Astrocyte (in vitro differentiated cells and primary cell): ENCODE results near the gene CRACDL. TPM values are rescaled to one million over a fixed set of nuclear protein-coding genes. Genes with fewer than 3 reads are reported as not detected.

ENCODE experiments used
- DNase-seq: peaks from one replicate; pipeline ENCODE4 v3.0.0-alpha.2; 2010; ENCODE audit warnings: low read depth
- FAIRE-seq: peaks from 2 replicates; lab custom pipeline; 2011; peaks lifted over from hg19 to GRCh38; lab: Jason Lieb, UNC
- H2AFZ ChIP-seq: 2 replicates; pipeline ENCODE4 v1.6.0; 2012; ENCODE audit warnings: low read depth, low read length, inconsistent platforms
- H3K27ac ChIP-seq: 2 replicates; pipeline ENCODE4 v1.5.1; 2011; ENCODE audit warnings: low read depth, low read length, inconsistent platforms
- H3K27me3 ChIP-seq: 2 replicates; pipeline ENCODE4 v1.6.0; 2011; ENCODE audit warnings: low read length, inconsistent platforms; ENCODE audit not compliant: insufficient read depth
- H3K36me3 ChIP-seq: 2 replicates; pipeline ENCODE4 v1.5.1; 2011; ENCODE audit warnings: low read length, inconsistent platforms; ENCODE audit not compliant: insufficient read depth
- H3K4me1 ChIP-seq: 2 replicates; pipeline ENCODE4 v1.5.1; 2011; ENCODE audit warnings: low read length, inconsistent platforms; ENCODE audit not compliant: insufficient read depth
- H3K4me2 ChIP-seq: 2 replicates; pipeline ENCODE4 v1.6.0; 2012; ENCODE audit warnings: low read length, inconsistent platforms
- H3K4me3 ChIP-seq: 2 replicates; pipeline ENCODE4 v1.5.1; 2011; ENCODE audit warnings: low read depth, mild to moderate bottlenecking, low read length, inconsistent platforms; ENCODE audit not compliant: insufficient read depth
- H3K79me2 ChIP-seq: 2 replicates; pipeline ENCODE4 v1.6.0; 2012; ENCODE audit warnings: mild to moderate bottlenecking, low read length, inconsistent platforms; ENCODE audit not compliant: insufficient read depth
- H3K9ac ChIP-seq: 2 replicates; pipeline ENCODE4 v1.6.0; 2012; ENCODE audit warnings: mild to moderate bottlenecking, low read length, inconsistent platforms
- H3K9me3 ChIP-seq: 2 replicates; pipeline ENCODE4 v1.5.1; 2012; ENCODE audit warnings: low read depth, mild to moderate bottlenecking, low read length, inconsistent platforms; ENCODE audit not compliant: insufficient read depth
- H4K20me1 ChIP-seq: 2 replicates; pipeline ENCODE4 v1.6.0; 2012; ENCODE audit warnings: low read length, inconsistent platforms; ENCODE audit not compliant: insufficient read depth
- H3K27ac Mint-ChIP-seq: one replicate; pipeline ENCODE4 v1.8.0; 2021; ENCODE audit warnings: mild to moderate bottlenecking, mixed read lengths; ENCODE audit not compliant: unreplicated experiment
- H3K27me3 Mint-ChIP-seq: one replicate; pipeline ENCODE4 v1.8.0; 2021; ENCODE audit warnings: low read depth, mixed read lengths; ENCODE audit not compliant: unreplicated experiment
- H3K36me3 Mint-ChIP-seq: one replicate; pipeline ENCODE4 v1.8.0; 2021; ENCODE audit warnings: low read depth, mixed read lengths; ENCODE audit not compliant: unreplicated experiment
- H3K4me1 Mint-ChIP-seq: one replicate; pipeline ENCODE4 v1.8.0; 2021; ENCODE audit warnings: low read depth, mixed read lengths; ENCODE audit not compliant: unreplicated experiment
- H3K4me3 Mint-ChIP-seq: one replicate; pipeline ENCODE4 v1.8.0; 2021; ENCODE audit warnings: mild to moderate bottlenecking, moderate library complexity, mixed read lengths; ENCODE audit not compliant: unreplicated experiment
- H3K9me3 Mint-ChIP-seq: one replicate; pipeline ENCODE4 v1.8.0; 2021; ENCODE audit warnings: mild to moderate bottlenecking, mixed read lengths; ENCODE audit not compliant: unreplicated experiment
- CTCF ChIP-seq: IDR thresholded peaks from 2 replicates; pipeline ENCODE4 v1.5.1; 2011; ENCODE audit warnings: low read depth, mild to moderate bottlenecking, inconsistent platforms, low read length, moderate library complexity; ENCODE audit not compliant: insufficient read depth
- EZH2 ChIP-seq: IDR thresholded peaks from 2 replicates; pipeline ENCODE4 v1.6.1; 2012; ENCODE audit warnings: mild to moderate bottlenecking, low read length, inconsistent platforms; ENCODE audit not compliant: insufficient read depth
- total RNA-seq: library from RNA; stranded (reverse); gene quantifications from 2 replicates; pipeline ENCODE4 v1.2.1, GENCODE V29; 2021

Gene CRACDL
- total RNA-seq, 1 donor from 2014 or later: 1.8 TPM

GRCh38 chr2:98876741-98877140 lies 59.3 kb downstream of the CRACDL start:
- Mint-ChIP-seq H3K9me3 (no peaks in the 10 kb centered on the region), H3K4me3 (no peak overlapping the region), H3K27me3 (peaks cover 17% of the 10 kb centered on the region), H3K27ac (peak overlapping the region; percentile 11), H3K36me3 (no peaks in the 10 kb centered on the region), H3K4me1 (peaks cover 11% of the 10 kb centered on the region)
- FAIRE-seq (no peak), DNase-seq (peak; percentile 60)
- Histone ChIP-seq H3K9me3 (no peaks in the 10 kb centered on the region), H3K4me1 (no peaks in the 10 kb centered on the region), H2AFZ (no peak overlapping the region), H3K36me3 (no peaks in the 10 kb centered on the region), H4K20me1 (no peaks in the 10 kb centered on the region), H3K79me2 (no peaks in the 10 kb centered on the region), H3K27me3 (peaks cover 5% of the 10 kb centered on the region), H3K4me3 (no peak overlapping the region), H3K27ac (no peak overlapping the region), H3K9ac (no peak overlapping the region), H3K4me2 (no peak overlapping the region)
- TF ChIP-seq CTCF (no peak), EZH2 (no peak)

- no peak overlapping the region for H3K4me3 ChIP-seq
- Mint-ChIP-seq H3K27me3 (peaks cover 17% of the 10 kb centered on the region), H3K4me1 (peaks cover 11% of the 10 kb centered on the region), H3K9me3 (no peaks in the 10 kb centered on the region), H3K4me3 (no peak overlapping the region), H3K36me3 (no peaks in the 10 kb centered on the region), H3K27ac (no peak overlapping the region)
- H3K27me3 ChIP-seq: peaks cover 5% of the 10 kb centered on the region
- DNase-seq (no peak), FAIRE-seq (no peak)
- H3K36me3 ChIP-seq: no peaks in the 10 kb centered on the region
- H3K9ac ChIP-seq: no peak overlapping the region
- TF ChIP-seq EZH2 (no peak), CTCF (no peak)
- H2AFZ ChIP-seq: no peak overlapping the region
- no peaks in the 10 kb centered on the region for H3K4me1 ChIP-seq
- H3K4me2 ChIP-seq: no peak overlapping the region
- no peaks in the 10 kb centered on the region for H3K9me3 ChIP-seq
- H3K27ac ChIP-seq: no peak overlapping the region
- no peaks in the 10 kb centered on the region for H4K20me1 ChIP-seq
- H3K79me2 ChIP-seq: no peaks in the 10 kb centered on the region
These were observed 60.3 kb downstream of the CRACDL start for GRCh38 chr2:98875746-98876145.

GRCh38 chr2:98875081-98875728 lies 60.8 kb downstream of the CRACDL start:
- H3K4me3 Mint-ChIP-seq: no peak overlapping the region
- peaks cover 5% of the 10 kb centered on the region for H3K27me3 ChIP-seq
- FAIRE-seq (no peak), DNase-seq (no peak)
- no peak overlapping the region for H3K4me2 ChIP-seq
- peaks cover 11% of the 10 kb centered on the region for H3K4me1 Mint-ChIP-seq
- H3K27ac Mint-ChIP-seq: no peak overlapping the region
- no peak overlapping the region for H3K9ac ChIP-seq
- H3K36me3 Mint-ChIP-seq: no peaks in the 10 kb centered on the region
- H3K36me3 ChIP-seq: no peaks in the 10 kb centered on the region
- H3K9me3 Mint-ChIP-seq: no peaks in the 10 kb centered on the region
- no peak overlapping the region for H2AFZ ChIP-seq
- H3K4me1 ChIP-seq: no peaks in the 10 kb centered on the region
- TF ChIP-seq CTCF: no peak
- no peak for TF ChIP-seq EZH2
- no peaks in the 10 kb centered on the region for H4K20me1 ChIP-seq
- no peak overlapping the region for H3K27ac ChIP-seq
- H3K4me3 ChIP-seq: no peak overlapping the region
- H3K27me3 Mint-ChIP-seq: peaks cover 14% of the 10 kb centered on the region
- no peaks in the 10 kb centered on the region for H3K9me3 ChIP-seq
- no peaks in the 10 kb centered on the region for H3K79me2 ChIP-seq
